HFFc6 (cell line): ENCODE data around the gene SVIL. TPM values are rescaled to one million over a fixed set of nuclear protein-coding genes. Genes with fewer than 3 reads are reported as not detected.
A peak's percentile ranks its signal among the peaks of the same experiment; 100 is the strongest.

ENCODE experiments used
- DNase-seq: peaks from one replicate; pipeline ENCODE4 v3.0.0-alpha.2; 2018
- H3K27ac Mint-ChIP-seq: 2 replicates; pipeline ENCODE4 v1.8.0; 2020; ENCODE audit warnings: mild to moderate bottlenecking, mixed read lengths
- H3K27me3 Mint-ChIP-seq: 2 replicates; pipeline ENCODE4 v1.8.0; 2021; ENCODE audit warnings: mild to moderate bottlenecking, moderate library complexity, mixed read lengths; ENCODE audit not compliant: insufficient read depth
- H3K36me3 Mint-ChIP-seq: 2 replicates; pipeline ENCODE4 v1.8.0; 2021; ENCODE audit warnings: low read depth, mixed read lengths
- H3K4me1 Mint-ChIP-seq: 2 replicates; pipeline ENCODE4 v1.8.0; 2020; ENCODE audit warnings: low read depth, mixed read lengths
- H3K4me3 Mint-ChIP-seq: 2 replicates; pipeline ENCODE4 v1.8.0; 2020; ENCODE audit warnings: mild to moderate bottlenecking, moderate library complexity, mixed read lengths
- H3K9me3 Mint-ChIP-seq: 2 replicates; pipeline ENCODE4 v1.8.0; 2020; ENCODE audit warnings: mild to moderate bottlenecking, mixed read lengths
- long read RNA-seq: library from polyadenylated mRNA; unstranded; transcript quantifications from one replicate; pipeline ENCODE4 v2.0.0, GENCODE V29; 2019
- total RNA-seq, 6 experiments: library from RNA; stranded (reverse); fragmentation: NEBNext Ultra II Directional; extraction: Animal tissue kit (Norgen Biotek cat#: 25700); gene quantifications; 2 replicates in 1 of 6; 3 replicates in 5 of 6; pipeline ENCODE4 v1.2.3, GENCODE V29; 2021
- TF ChIP-seq, protein P1 (sequence below): fragments of 200-600 bp; sonication (generic); IDR thresholded peaks from 2 replicates; pipeline ENCODE4 v1.5.0; 2021; ENCODE audit warnings: antibody characterized with exemption, mild to moderate bottlenecking

Gene SVIL, protein sequence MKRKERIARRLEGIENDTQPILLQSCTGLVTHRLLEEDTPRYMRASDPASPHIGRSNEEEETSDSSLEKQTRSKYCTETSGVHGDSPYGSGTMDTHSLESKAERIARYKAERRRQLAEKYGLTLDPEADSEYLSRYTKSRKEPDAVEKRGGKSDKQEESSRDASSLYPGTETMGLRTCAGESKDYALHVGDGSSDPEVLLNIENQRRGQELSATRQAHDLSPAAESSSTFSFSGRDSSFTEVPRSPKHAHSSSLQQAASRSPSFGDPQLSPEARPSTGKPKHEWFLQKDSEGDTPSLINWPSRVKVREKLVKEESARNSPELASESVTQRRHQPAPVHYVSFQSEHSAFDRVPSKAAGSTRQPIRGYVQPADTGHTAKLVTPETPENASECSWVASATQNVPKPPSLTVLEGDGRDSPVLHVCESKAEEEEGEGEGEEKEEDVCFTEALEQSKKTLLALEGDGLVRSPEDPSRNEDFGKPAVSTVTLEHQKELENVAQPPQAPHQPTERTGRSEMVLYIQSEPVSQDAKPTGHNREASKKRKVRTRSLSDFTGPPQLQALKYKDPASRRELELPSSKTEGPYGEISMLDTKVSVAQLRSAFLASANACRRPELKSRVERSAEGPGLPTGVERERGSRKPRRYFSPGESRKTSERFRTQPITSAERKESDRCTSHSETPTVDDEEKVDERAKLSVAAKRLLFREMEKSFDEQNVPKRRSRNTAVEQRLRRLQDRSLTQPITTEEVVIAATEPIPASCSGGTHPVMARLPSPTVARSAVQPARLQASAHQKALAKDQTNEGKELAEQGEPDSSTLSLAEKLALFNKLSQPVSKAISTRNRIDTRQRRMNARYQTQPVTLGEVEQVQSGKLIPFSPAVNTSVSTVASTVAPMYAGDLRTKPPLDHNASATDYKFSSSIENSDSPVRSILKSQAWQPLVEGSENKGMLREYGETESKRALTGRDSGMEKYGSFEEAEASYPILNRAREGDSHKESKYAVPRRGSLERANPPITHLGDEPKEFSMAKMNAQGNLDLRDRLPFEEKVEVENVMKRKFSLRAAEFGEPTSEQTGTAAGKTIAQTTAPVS (N-terminal part only)
- under 1 TPM; 0.22 to 0.89 (median 0.48) TPM for total RNA-seq
- long read RNA-seq, partial matches to known transcripts, result 0 of 1 reads
- long read RNA-seq, other reads (novel, unspliced or antisense), result 1 of 1 reads

DNA sequence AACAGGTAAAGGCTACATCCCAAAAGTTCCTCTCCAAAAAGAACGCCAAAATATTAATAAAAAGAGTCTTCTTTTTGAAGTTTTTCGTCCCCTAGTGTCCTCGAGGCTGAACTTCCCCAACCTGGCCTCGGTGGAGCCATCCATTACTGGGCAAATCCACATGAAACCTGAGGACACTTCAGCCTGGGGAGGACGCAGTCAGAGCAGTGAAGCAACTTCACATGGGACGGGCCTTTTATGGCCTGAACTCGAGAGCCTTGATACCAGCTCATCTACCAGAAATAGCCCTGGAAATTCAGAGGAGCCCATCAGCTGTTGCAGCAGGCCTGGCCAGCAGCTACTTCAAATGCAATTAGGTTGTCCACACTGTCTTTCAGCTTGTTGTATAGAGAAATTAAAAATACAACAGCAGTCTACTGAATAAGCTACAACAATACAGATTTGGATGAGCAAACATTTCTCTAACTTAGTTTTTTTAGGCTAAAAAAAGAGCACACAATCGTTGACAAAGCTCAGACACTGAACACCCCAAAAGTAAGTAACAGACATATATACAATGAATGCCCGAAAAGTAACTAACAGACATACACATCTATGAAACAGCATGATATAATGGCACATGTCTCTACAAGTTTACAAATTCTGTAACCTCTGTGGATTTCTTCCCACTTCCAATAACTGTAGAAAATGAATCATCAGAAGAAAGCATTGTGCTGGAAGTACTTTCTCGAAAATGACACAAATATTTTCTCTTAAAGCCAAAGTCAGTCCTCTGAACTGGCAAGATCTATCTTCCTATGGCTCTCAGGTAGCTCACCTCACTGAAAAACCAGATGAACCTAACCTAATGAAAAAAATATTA is at the start of gene SVIL:
SVIL (minus strand) TSS at position 208 of the 862 bp plus-strand sequence. CDS start 79,913 bp downstream, outside the sequence.
- TF ChIP-seq, protein P1, sequence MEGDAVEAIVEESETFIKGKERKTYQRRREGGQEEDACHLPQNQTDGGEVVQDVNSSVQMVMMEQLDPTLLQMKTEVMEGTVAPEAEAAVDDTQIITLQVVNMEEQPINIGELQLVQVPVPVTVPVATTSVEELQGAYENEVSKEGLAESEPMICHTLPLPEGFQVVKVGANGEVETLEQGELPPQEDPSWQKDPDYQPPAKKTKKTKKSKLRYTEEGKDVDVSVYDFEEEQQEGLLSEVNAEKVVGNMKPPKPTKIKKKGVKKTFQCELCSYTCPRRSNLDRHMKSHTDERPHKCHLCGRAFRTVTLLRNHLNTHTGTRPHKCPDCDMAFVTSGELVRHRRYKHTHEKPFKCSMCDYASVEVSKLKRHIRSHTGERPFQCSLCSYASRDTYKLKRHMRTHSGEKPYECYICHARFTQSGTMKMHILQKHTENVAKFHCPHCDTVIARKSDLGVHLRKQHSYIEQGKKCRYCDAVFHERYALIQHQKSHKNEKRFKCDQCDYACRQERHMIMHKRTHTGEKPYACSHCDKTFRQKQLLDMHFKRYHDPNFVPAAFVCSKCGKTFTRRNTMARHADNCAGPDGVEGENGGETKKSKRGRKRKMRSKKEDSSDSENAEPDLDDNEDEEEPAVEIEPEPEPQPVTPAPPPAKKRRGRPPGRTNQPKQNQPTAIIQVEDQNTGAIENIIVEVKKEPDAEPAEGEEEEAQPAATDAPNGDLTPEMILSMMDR, result no peak; the same call in 1 of the 2 replicates
- Mint-ChIP-seq H3K4me3 (peak within 1 kb of the TSS; percentile 55), H3K4me1 (peaks cover 39% of the 10 kb centered on the region), H3K9me3 (no peaks in the 10 kb centered on the region), H3K27ac (peak within 1 kb of the TSS; percentile 76), H3K36me3 (no peaks in the 10 kb centered on the region), H3K27me3 (peaks cover 4% of the 10 kb centered on the region)
- DNase-seq, result peak; percentile 33

DNA sequence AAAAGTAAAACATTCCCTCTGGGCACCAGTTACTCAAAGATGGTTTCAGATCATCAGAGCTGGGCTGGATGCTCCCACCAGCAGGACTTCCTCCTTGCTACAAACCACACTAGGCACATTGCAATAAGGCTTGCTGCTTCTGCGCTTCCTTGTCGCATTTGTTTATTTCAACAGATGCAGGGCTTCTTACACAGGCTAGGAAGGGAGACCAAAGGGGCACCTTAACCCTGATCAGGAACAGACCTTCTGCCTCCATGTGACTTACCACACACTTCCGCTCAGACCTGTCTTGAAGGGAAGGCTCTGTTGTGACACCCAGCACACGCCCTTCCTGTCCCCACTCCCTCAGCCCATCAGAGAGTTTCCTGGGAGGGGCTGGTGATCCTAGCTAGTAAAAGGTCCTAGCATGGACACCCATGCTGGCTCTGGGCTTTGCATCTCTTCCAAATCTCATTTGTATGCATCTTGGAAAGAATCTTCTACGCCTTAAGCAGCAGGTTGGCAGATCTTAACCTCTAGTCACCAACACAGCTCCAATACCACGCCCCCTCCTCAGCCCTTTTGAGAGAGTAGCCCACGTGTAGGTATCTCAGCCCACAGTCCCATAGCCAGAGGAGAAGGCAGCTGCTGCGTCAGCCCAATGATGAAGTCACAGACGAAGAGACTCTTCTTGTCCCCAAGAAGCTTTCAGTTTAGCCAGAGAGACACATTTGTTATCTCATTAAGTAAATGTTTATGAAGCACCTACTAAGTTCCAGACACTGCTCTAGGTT is 47.1 kb upstream of the SVIL start:
- no peak overlapping the region for H3K4me3 Mint-ChIP-seq
- TF ChIP-seq, protein P1, result no peak
- H3K27ac Mint-ChIP-seq, result no peak overlapping the region
- H3K4me1 Mint-ChIP-seq, result no peaks in the 10 kb centered on the region
- DNase-seq, result no peak
- H3K27me3 Mint-ChIP-seq, result peaks cover 26% of the 10 kb centered on the region
- no peaks in the 10 kb centered on the region for H3K36me3 Mint-ChIP-seq
- no peaks in the 10 kb centered on the region for H3K9me3 Mint-ChIP-seq

DNA sequence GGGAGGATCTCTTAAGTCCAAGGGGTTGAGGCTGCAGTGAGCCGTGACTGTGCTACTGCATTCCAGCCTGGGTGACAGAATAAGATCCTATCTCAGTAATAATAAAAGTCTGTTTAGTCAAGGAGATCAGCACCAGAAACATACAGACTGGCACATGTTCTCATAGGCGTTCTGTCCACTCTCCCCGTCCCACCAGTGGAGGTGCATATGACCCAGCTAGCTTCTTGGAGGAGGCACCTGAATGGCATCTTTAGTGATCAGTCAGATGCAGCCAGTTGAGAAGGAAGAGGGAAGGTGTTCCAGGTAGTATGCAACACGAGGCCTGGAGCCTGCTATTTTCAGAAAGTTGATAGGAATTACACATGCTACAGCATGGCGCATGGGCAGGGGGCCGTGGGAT is 45.3 kb upstream of the SVIL start:
- TF ChIP-seq, protein P1, result no peak
- no peak for DNase-seq
- H3K9me3 Mint-ChIP-seq, result peaks cover 11% of the 10 kb centered on the region; the same call in 1 of the 2 replicates
- no peaks in the 10 kb centered on the region for H3K4me1 Mint-ChIP-seq
- H3K36me3 Mint-ChIP-seq, result peaks cover 8% of the 10 kb centered on the region; the same call in 1 of the 2 replicates
- no peak overlapping the region for H3K4me3 Mint-ChIP-seq
- H3K27me3 Mint-ChIP-seq, result peaks cover 33% of the 10 kb centered on the region
- H3K27ac Mint-ChIP-seq, result no peak overlapping the region

DNA sequence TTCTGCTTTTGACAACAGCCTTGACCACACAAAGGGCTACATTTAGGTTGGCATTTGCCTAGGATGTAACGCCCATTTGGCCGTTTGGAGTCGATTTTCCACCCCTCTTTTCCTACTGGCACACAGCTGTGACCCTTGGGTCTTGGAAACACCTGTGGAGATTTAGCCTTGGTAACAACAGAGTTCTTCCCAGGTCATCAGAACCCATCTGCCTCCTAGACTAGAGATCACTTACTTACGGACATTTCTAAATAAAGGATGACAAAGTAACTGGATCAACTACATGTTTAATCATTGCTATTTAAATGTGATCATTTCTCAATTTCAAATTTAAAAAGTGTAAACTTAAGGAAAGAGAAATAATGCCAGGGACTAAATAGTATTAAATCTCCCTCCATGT is 42.0 kb upstream of the SVIL start:
- peaks cover 29% of the 10 kb centered on the region for H3K27me3 Mint-ChIP-seq
- no peak overlapping the region for H3K4me3 Mint-ChIP-seq
- no peak for DNase-seq
- TF ChIP-seq, protein P1, result no peak
- H3K9me3 Mint-ChIP-seq, result peaks cover 24% of the 10 kb centered on the region
- H3K4me1 Mint-ChIP-seq, result no peaks in the 10 kb centered on the region
- H3K27ac Mint-ChIP-seq, result no peak overlapping the region
- H3K36me3 Mint-ChIP-seq, result peaks cover 8% of the 10 kb centered on the region
